ENCODE results near the gene WBP2NL. TPM values are rescaled to one million over a fixed set of nuclear protein-coding genes. Genes with fewer than 3 reads are reported as not detected.
A peak's percentile ranks its signal among the peaks of the same experiment; 100 is the strongest.

The WBP2NL gene
- total RNA-seq, 1 donor from 2014 or later = not detected

GRCh38 chr22:41957941-41958556, 40.5 kb upstream of the WBP2NL start:
- intact Hi-C loops (cut with DNase I) = no loop called here
- H3K27me3 ChIP-seq = no peaks in the 10 kb centered on the region
- no peak overlapping the region for H3K27ac ChIP-seq
- no peak for TF ChIP-seq CTCF (IDR thresholded peaks at IDR 0.05)
- H3K4me3 ChIP-seq = peak overlapping the region; percentile 29 to 39
- no peaks in the 10 kb centered on the region for H3K36me3 ChIP-seq
- no peaks in the 10 kb centered on the region for H3K9me3 ChIP-seq
- H3K4me1 ChIP-seq = peaks cover 0 to 4% of the 10 kb centered on the region in 2 donors
- no peak for DNase-seq (ENCODE audit: low spot score in 2 of 2)

GRCh38 chr22:41963453-41964111, 35.0 kb upstream of the WBP2NL start:
- Histone ChIP-seq H3K27me3 (no peaks in the 10 kb centered on the region), H3K27ac (no peak overlapping the region), H3K4me1 (no peaks in the 10 kb centered on the region), H3K36me3 (no peaks in the 10 kb centered on the region), H3K9me3 (no peaks in the 10 kb centered on the region), H3K4me3 (no peak overlapping the region)
- intact Hi-C loops (cut with DNase I) = no loop called here
- no peak for DNase-seq (ENCODE audit: low spot score in 2 of 2)
- no peak for TF ChIP-seq CTCF (IDR thresholded peaks at IDR 0.05)

GRCh38 chr22:41964112-41964491, 34.5 kb upstream of the WBP2NL start:
- H3K9me3 ChIP-seq = no peaks in the 10 kb centered on the region
- H3K4me1 ChIP-seq = no peaks in the 10 kb centered on the region
- H3K36me3 ChIP-seq = no peaks in the 10 kb centered on the region
- no peak overlapping the region for H3K27ac ChIP-seq
- H3K27me3 ChIP-seq = no peaks in the 10 kb centered on the region
- intact Hi-C loops (cut with DNase I) = no loop called here
- no peak overlapping the region for H3K4me3 ChIP-seq
- DNase-seq (ENCODE audit: low spot score in 2 of 2) = no peak
- TF ChIP-seq CTCF (IDR thresholded peaks at IDR 0.05) = no peak

GRCh38 chr22:41966225-41966606, 32.4 kb upstream of the WBP2NL start:
- intact Hi-C loops (cut with DNase I) = loop anchor here (5.0 kb wide), 1 partner anchor 471 kb away; no protein-coding TSS in a partner anchor
- H3K27ac ChIP-seq = no peak overlapping the region

GRCh38 chr22:41966607-41967240, 31.9 kb upstream of the WBP2NL start:
- Histone ChIP-seq H3K27me3 (no peaks in the 10 kb centered on the region), H3K9me3 (no peaks in the 10 kb centered on the region), H3K4me1 (no peaks in the 10 kb centered on the region), H3K36me3 (no peaks in the 10 kb centered on the region), H3K4me3 (no peak overlapping the region), H3K27ac (no peak overlapping the region)
- intact Hi-C loops (cut with DNase I) = loop anchor here (5.0 kb wide), 1 partner anchor 471 kb away; no protein-coding TSS in a partner anchor
- no peak for DNase-seq (ENCODE audit: low spot score in 2 of 2)
- peak in 1 of 3 experiments; percentile 30 for TF ChIP-seq CTCF (IDR thresholded peaks at IDR 0.05)

More at GRCh38 chr22:41966225-41966606, 32.4 kb upstream of the WBP2NL start:
- Histone ChIP-seq H3K27me3 (no peaks in the 10 kb centered on the region), H3K4me1 (no peaks in the 10 kb centered on the region), H3K4me3 (no peak overlapping the region), H3K36me3 (no peaks in the 10 kb centered on the region), H3K9me3 (no peaks in the 10 kb centered on the region)
- TF ChIP-seq CTCF (IDR thresholded peaks at IDR 0.05) = no peak
- no peak for DNase-seq (ENCODE audit: low spot score in 2 of 2)

All from ascending aorta (tissue), 2 donors.